Ectodermal cell (in vitro differentiated cells): ENCODE data around the gene AP3B1.

ENCODE experiments used
- H3K27ac ChIP-seq: 2 replicates; pipeline ENCODE4 v1.7.0; 2013; ENCODE audit warnings: mild to moderate bottlenecking, low read depth, low read length; ENCODE audit not compliant: insufficient read depth, poor library complexity, severe bottlenecking
- H3K27me3 ChIP-seq: 2 replicates; pipeline ENCODE4 v1.7.0; 2013; ENCODE audit warnings: mild to moderate bottlenecking, low read length; ENCODE audit not compliant: insufficient read depth, control insufficient read depth, poor library complexity, severe bottlenecking
- H3K36me3 ChIP-seq: one replicate; pipeline ENCODE4 v1.7.0; 2013; ENCODE audit warnings: low read length; ENCODE audit not compliant: control insufficient read depth, insufficient read depth
- H3K4me1 ChIP-seq: one replicate; pipeline ENCODE4 v1.7.0; 2013; ENCODE audit warnings: low read length; ENCODE audit not compliant: control insufficient read depth, insufficient read depth
- H3K4me3 ChIP-seq: 2 replicates; pipeline ENCODE4 v1.7.0; 2013; ENCODE audit warnings: low read depth, low read length, control low read depth; ENCODE audit not compliant: insufficient read depth
- H3K9me3 ChIP-seq: 2 replicates; pipeline ENCODE4 v1.7.0; 2013; ENCODE audit warnings: mild to moderate bottlenecking, low read length, moderate library complexity; ENCODE audit not compliant: control insufficient read depth
- WGBS, 2 experiments: methylation state at CpG; one replicate each; pipeline ENCODE4 v1.1.7; 2013; ENCODE audit warnings: missing lambda C conversion rate in 2 of 2; 5-methylcytosine and 5-hydroxymethylcytosine counted together

AP3B1 gene

DNA sequence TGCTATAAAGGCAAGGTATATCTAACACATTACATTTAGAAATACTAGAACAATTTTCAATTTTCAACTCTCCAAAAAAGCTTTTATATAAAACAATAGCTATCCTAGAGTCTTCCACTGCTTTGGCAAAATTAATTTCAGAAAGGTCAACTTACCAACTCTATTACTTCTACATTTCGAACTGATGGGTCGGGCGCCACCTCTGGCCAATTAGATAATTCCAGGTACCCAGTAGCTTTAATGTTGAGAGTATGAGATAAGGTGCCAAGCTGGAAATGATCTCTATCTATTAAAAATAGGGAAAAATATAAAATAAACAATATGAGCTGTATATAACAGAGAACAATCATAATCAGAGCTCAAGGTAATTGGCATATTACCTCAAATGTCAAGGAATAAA, 166.6 kb downstream of the AP3B1 start:
- no peaks in the 10 kb centered on the region for H3K36me3 ChIP-seq
- no peak overlapping the region for H3K27ac ChIP-seq
- WGBS, 2 experiments, result 88% methylated on average over 1 of the region's 3 CpGs; no CpG with 5 or more reads in 1 of the 2 experiments
- no peak overlapping the region for H3K4me3 ChIP-seq
- no peaks in the 10 kb centered on the region for H3K4me1 ChIP-seq
- no peaks in the 10 kb centered on the region for H3K27me3 ChIP-seq
- no peaks in the 10 kb centered on the region for H3K9me3 ChIP-seq

DNA sequence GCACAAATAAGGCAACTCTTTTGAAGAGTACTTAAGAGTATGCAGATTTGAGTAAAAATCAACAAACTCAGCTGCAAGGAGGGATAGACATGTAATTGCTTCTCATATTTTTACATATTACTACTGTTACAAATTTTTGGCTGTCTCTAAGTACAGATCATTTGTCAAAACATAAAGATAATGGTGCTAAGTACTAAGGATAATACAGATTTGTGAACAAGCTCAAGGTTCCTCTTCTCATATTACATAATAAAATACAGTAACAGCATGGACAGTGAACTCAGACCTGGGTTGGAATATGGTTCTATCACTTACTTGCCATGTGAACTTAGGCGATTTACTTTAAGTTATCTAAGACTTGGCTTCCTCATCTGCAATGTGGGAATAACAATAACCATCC, 168.0 kb downstream of the AP3B1 start:
- no peaks in the 10 kb centered on the region for H3K4me1 ChIP-seq
- H3K4me3 ChIP-seq, result no peak overlapping the region
- no peaks in the 10 kb centered on the region for H3K36me3 ChIP-seq
- 100% methylated on average over 1 of the region's 1 CpG for WGBS, 2 experiments
- no peaks in the 10 kb centered on the region for H3K27me3 ChIP-seq
- no peaks in the 10 kb centered on the region for H3K9me3 ChIP-seq
- no peak overlapping the region for H3K27ac ChIP-seq

DNA sequence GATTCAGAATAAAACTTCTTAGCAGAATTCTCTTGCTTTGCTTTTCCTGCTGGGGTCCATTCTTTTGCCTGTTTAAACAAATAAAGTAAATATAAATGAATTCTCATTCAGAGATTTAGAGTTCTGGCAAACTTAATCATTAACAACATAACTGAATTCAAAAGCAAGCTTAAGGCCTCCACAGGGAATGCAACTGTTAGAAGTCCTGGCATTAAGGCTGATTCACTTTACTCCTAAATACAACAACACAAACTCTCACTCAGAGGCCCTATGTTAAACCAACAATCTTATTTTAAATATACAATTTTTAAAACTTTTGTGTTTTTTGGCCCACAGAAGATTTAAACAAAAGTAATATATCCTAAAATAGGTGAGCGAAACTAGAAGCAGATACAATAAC, 178.3 kb downstream of the AP3B1 start:
- WGBS, 2 experiments, result no CpG with 5 or more reads among the region's 1 CpG
- no peaks in the 10 kb centered on the region for H3K4me1 ChIP-seq
- no peaks in the 10 kb centered on the region for H3K9me3 ChIP-seq
- no peak overlapping the region for H3K4me3 ChIP-seq
- peaks cover 8% of the 10 kb centered on the region for H3K36me3 ChIP-seq
- no peaks in the 10 kb centered on the region for H3K27me3 ChIP-seq
- no peak overlapping the region for H3K27ac ChIP-seq

DNA sequence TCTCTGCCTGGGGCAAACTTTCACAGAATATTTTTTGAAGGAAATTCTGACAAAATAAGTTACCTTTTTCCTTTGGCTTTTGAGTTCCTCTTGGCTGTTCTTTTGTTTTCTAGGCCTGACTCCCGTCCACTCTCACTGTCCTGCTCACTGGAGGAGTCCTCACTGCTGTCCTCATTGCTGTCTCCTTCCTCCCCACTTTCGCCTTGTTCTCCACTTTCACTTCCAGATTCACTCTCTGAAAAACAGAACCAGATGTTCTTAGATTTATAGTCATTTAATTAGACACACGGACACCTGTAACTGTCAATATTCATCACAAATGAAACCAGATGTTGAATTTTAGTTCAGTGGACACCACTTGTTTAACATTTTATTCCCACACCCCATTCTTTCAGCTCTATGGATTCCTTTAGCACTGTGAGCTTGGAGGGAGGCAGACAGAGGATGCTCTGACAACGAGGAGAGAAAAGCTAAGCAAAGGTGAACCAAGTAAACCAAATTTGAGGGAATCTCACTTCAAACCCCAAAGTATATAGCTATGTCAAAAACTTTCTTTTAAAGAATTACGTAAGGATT, 180.7 kb downstream of the AP3B1 start:
- 92 to 95% methylated on average over 5 of the region's 5 CpGs for WGBS, 2 experiments
- H3K4me3 ChIP-seq, result no peak overlapping the region
- no peaks in the 10 kb centered on the region for H3K9me3 ChIP-seq
- H3K4me1 ChIP-seq, result no peaks in the 10 kb centered on the region
- no peak overlapping the region for H3K27ac ChIP-seq
- H3K27me3 ChIP-seq, result no peaks in the 10 kb centered on the region
- H3K36me3 ChIP-seq, result peaks cover 8% of the 10 kb centered on the region

DNA sequence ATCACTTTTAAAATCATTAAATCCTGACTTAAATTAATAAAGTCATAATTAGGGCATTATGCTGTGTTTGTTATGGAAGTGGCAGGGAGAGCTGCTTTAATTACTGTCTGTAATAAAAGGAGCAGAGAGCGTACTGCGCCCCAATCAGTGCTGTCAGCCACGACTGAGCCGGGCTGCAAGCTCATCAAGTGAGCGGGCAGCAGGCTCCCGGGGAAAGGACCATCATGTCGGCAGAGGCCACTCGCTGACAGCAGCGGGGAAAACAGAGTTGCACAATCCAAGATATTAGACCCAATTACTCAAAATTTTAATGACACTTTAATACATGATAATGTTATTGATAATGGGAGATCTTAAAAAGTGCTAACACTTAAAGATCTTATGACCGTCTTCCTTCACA, 181.6 kb downstream of the AP3B1 start:
- Histone ChIP-seq H3K4me3 (no peak overlapping the region), H3K9me3 (no peaks in the 10 kb centered on the region), H3K27me3 (no peaks in the 10 kb centered on the region), H3K36me3 (peaks cover 4% of the 10 kb centered on the region), H3K4me1 (no peaks in the 10 kb centered on the region), H3K27ac (no peak overlapping the region)
- 89 to 92% methylated on average over 9 to 10 of the region's 10 CpGs for WGBS, 2 experiments

DNA sequence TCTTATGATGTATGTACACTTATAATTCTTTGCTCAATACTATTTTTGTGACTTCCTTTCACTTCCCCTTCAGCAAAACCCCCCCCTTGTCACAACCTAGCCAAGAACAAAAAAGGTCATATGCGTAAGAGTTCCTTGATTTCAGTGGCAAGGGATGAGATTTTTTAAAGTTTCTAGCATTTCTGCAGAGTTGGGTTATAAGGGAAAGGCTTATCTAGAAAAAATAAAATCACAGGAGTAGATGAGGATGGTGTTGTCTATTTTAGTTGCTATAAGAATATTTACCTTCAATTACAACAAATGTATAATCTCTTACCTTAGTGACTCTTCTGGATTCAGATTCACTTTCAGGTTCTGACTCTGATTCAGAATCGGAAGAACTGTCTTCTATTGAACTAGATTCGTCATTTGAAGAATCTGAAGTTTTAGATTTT, 184.6 kb downstream of the AP3B1 start:
- no peaks in the 10 kb centered on the region for H3K27me3 ChIP-seq
- H3K9me3 ChIP-seq, result no peaks in the 10 kb centered on the region
- H3K36me3 ChIP-seq, result peaks cover 4% of the 10 kb centered on the region
- H3K4me3 ChIP-seq, result no peak overlapping the region
- H3K4me1 ChIP-seq, result no peaks in the 10 kb centered on the region
- no peak overlapping the region for H3K27ac ChIP-seq
- 98 to 100% methylated on average over 3 of the region's 3 CpGs for WGBS, 2 experiments

DNA sequence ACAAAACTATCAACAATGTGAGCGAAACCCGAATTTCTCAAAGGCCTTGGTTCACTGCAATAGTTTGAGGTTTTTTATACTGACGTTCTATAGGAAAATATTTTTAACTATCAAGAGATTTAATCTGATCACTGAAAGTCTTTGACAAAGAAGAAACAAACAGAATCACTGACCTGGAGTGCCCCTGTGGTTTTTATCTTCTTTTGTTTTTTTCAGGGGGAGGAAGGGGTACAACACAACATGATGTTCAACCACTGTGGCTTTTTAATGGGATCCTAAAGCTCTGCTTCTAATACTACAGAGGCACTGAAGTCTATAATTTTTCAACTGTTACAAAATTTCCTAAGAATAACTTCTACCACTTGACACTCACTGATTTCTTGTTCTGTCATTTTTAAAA, 185.9 kb downstream of the AP3B1 start:
- H3K36me3 ChIP-seq, result peaks cover under 1% of the 10 kb centered on the region
- no peak overlapping the region for H3K4me3 ChIP-seq
- H3K27me3 ChIP-seq, result no peaks in the 10 kb centered on the region
- H3K4me1 ChIP-seq, result no peaks in the 10 kb centered on the region
- 90 to 100% methylated on average over 1 to 3 of the region's 3 CpGs for whole genome bisulfite sequencing, 2 experiments
- H3K9me3 ChIP-seq, result no peaks in the 10 kb centered on the region
- no peak overlapping the region for H3K27ac ChIP-seq

DNA sequence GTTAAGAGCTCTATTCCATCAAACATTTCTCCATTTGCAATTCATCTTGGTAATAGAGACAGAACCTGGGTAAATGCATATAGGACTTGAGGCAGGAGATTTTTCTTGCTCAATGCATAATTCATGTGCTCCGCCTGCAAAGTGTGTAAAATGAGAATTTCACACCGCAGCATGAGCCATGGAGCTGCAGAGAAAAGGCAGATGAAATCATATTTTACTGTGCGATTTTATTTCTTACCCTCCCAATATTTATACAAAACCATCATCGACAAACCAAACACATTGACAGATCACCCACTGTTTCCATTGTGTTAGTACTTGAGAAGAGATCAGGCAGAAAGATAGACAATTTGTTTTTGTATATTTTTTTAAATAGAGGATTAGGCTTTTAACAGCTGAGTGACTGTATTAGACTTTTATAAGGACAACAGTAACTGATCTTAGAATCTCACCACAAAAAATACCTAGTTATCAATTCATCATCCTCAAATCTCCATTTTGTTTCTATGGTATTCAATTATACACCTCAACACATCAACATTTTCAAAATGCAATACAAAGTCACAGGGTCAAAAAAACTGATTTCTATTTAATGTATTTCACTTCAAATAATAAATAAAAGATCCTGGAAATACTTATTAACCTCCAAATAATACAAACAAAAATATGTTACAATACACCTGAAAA, 191.1 kb downstream of the AP3B1 start:
- Histone ChIP-seq H3K4me1 (no peaks in the 10 kb centered on the region), H3K9me3 (no peaks in the 10 kb centered on the region), H3K27ac (no peak overlapping the region), H3K27me3 (no peaks in the 10 kb centered on the region), H3K36me3 (peaks cover 20% of the 10 kb centered on the region), H3K4me3 (no peak overlapping the region)
- WGBS, 2 experiments, result 90 to 93% methylated on average over 3 to 4 of the region's 4 CpGs

DNA sequence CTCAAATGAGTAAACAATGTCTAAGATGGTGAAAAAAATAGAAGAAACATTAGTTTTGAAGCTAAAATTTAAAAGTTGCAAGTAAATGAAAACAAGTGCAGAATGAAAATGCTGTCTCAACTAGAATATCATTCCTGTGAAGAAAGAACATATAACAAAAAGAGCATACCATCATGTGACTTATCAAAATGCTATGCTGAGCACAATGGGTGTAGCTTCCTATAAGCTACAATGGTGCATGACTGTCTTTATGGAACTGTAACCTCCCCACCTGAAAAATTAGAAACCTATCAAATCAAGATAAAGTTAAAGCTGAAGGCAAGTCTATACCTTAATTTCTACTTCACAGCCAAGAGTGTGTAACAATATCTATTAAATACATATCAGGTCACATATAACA, 192.0 kb downstream of the AP3B1 start:
- Histone ChIP-seq H3K4me3 (no peak overlapping the region), H3K9me3 (no peaks in the 10 kb centered on the region), H3K27ac (no peak overlapping the region), H3K27me3 (no peaks in the 10 kb centered on the region), H3K36me3 (peaks cover 21% of the 10 kb centered on the region), H3K4me1 (no peaks in the 10 kb centered on the region)

DNA sequence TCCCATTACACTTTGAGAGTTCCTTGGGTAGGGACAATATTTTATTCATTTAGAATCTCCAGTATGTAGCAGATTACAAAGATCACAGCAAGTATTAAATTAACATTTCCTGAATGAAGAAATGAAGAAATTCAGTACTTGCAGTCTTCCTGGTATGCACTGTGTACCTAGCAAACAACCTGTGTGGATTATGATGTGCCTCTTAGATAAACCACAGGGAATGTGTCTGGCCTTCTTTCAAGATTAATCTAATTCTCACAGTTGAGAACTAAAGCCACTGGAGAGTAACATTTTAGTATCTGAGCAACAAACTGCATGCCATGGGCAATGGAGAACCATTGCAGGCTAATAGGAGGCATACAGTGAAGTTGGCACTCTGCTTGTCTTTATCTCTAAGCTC, 199.4 kb downstream of the AP3B1 start:
- no peaks in the 10 kb centered on the region for H3K4me1 ChIP-seq
- no peaks in the 10 kb centered on the region for H3K27me3 ChIP-seq
- no peak overlapping the region for H3K27ac ChIP-seq
- peaks cover 22% of the 10 kb centered on the region for H3K36me3 ChIP-seq
- no peak overlapping the region for H3K4me3 ChIP-seq
- H3K9me3 ChIP-seq, result no peaks in the 10 kb centered on the region
